ENCODE measurements around the gene CNRIP1.

The CNRIP1 gene

GRCh38 chr2:68245066-68245465, 74.7 kb downstream of the CNRIP1 start:
- TF ChIP-seq NFIC (IDR thresholded peaks at IDR 0.05) (no peak), FOXM1 (IDR thresholded peaks at IDR 0.05; ENCODE audit: borderline replicate concordance, low read depth) (no peak), RAD21 (IDR thresholded peaks at IDR 0.05; ENCODE audit: low read depth) (no peak), EGR1 (IDR thresholded peaks at IDR 0.05) (no peak), MAX (IDR thresholded peaks at IDR 0.05) (no peak), REST (IDR thresholded peaks at IDR 0.05; ENCODE audit: low read depth) (no peak), TAF1 (IDR thresholded peaks at IDR 0.05; ENCODE audit: low read depth) (no peak), EP300 (IDR thresholded peaks at IDR 0.05; ENCODE audit: borderline replicate concordance) (no peak), CEBPB (IDR thresholded peaks at IDR 0.05) (no peak), USF1 (IDR thresholded peaks at IDR 0.05) (no peak), YY1 (IDR thresholded peaks at IDR 0.05; ENCODE audit: low read depth) (no peak), TCF12 (IDR thresholded peaks at IDR 0.05; ENCODE audit: low read depth) (no peak), TEAD4 (IDR thresholded peaks at IDR 0.05) (no peak)

- TF ChIP-seq FOXM1 (IDR thresholded peaks at IDR 0.05; ENCODE audit: borderline replicate concordance, low read depth): no peak
- no peak for TF ChIP-seq YY1 (IDR thresholded peaks at IDR 0.05; ENCODE audit: low read depth)
- TF ChIP-seq REST (IDR thresholded peaks at IDR 0.05; ENCODE audit: low read depth): no peak
- TF ChIP-seq TAF1 (IDR thresholded peaks at IDR 0.05; ENCODE audit: low read depth): no peak
- TF ChIP-seq TCF12 (IDR thresholded peaks at IDR 0.05; ENCODE audit: low read depth): no peak
- TF ChIP-seq RAD21 (IDR thresholded peaks at IDR 0.05; ENCODE audit: low read depth): no peak
- TF ChIP-seq MAX (IDR thresholded peaks at IDR 0.05): no peak
- TF ChIP-seq EP300 (IDR thresholded peaks at IDR 0.05; ENCODE audit: borderline replicate concordance): no peak
- no peak for TF ChIP-seq EGR1 (IDR thresholded peaks at IDR 0.05)
- no peak for TF ChIP-seq ZBTB7A (IDR thresholded peaks at IDR 0.05; ENCODE audit: low read depth)
- TF ChIP-seq CEBPB (IDR thresholded peaks at IDR 0.05): no peak
- no peak for TF ChIP-seq NFIC (IDR thresholded peaks at IDR 0.05)
- TF ChIP-seq CREB1 (IDR thresholded peaks at IDR 0.05; ENCODE audit: low read depth): no peak
- no peak for TF ChIP-seq USF1 (IDR thresholded peaks at IDR 0.05)
- TF ChIP-seq TEAD4 (IDR thresholded peaks at IDR 0.05): no peak
These were observed 75.3 kb downstream of the CNRIP1 start for GRCh38 chr2:68244456-68244855.
